A549 (cell line): ENCODE results near the gene CNTNAP2. TPM values are rescaled to one million over a fixed set of nuclear protein-coding genes. Genes with fewer than 3 reads are reported as not detected.

ENCODE experiments used
- ATAC-seq, 2 experiments: fragments of 200-7000 bp in 1 of 2; fragments of >200 bp in 1 of 2; cut with Nextera tagmentation in 1 of 2; cut with Tn5 transposase in 1 of 2; 3 replicates each; pipeline versions ENCODE4 v1.8.0 to v1.9.1; 2018 to 2020; ENCODE audit warnings: mild to moderate bottlenecking in 1 of 2, moderate library complexity in 1 of 2
- CTCF ChIA-PET: fragments of 300-600 bp; sonication (Branson Sonifier 250); formaldehyde crosslinking; extraction: SDS; loops from one replicate; lab custom pipeline; 2021; ENCODE audit warnings: antibody characterized with exemption, inconsistent platforms; lab: Yijun Ruan, JAX
- POLR2A ChIA-PET: fragments of 350-600 bp; formaldehyde crosslinking; extraction: SDS; loops from one replicate; lab custom pipeline; 2021; ENCODE audit warnings: antibody characterized with exemption, inconsistent platforms; lab: Yijun Ruan, JAX
- DNase-seq, 2 experiments: peaks; one replicate each; pipeline versions ENCODE4 v3.0.0 to v3.0.0-alpha.2; 2011 to 2016; ENCODE audit warnings: low read depth in 1 of 2, low spot score in 1 of 2
- FAIRE-seq: peaks from 2 replicates; lab custom pipeline; 2011; peaks lifted over from hg19 to GRCh38; lab: Jason Lieb, UNC
- H3K27ac ChIP-seq, 2 experiments: fragments of >200 bp; sonication (Bioruptor Twin); formaldehyde crosslinking; 3 replicates each; pipeline ENCODE4 v1.5.1; 2016 to 2017
- H3K4me1 ChIP-seq: fragments of >200 bp; sonication (Bioruptor Twin); formaldehyde crosslinking; 3 replicates; pipeline ENCODE4 v1.6.1; 2016
- H3K4me2 ChIP-seq: fragments of >200 bp; sonication (Bioruptor Twin); formaldehyde crosslinking; 3 replicates; pipeline ENCODE4 v1.6.1; 2016
- H3K4me3 ChIP-seq: fragments of >200 bp; sonication (Bioruptor Twin); formaldehyde crosslinking; 3 replicates; pipeline ENCODE4 v1.5.1; 2016
- H3K9me3 ChIP-seq: fragments of >200 bp; sonication (Bioruptor Twin); formaldehyde crosslinking; 3 replicates; pipeline ENCODE4 v1.6.1; 2016
- CBX8 ChIP-seq: fragments of 200-600 bp; sonication (generic); IDR thresholded peaks from 2 replicates; pipeline ENCODE4 v1.6.1; 2016
- CEBPB ChIP-seq, 2 experiments: fragments of >200 bp in 1 of 2; sonication (Bioruptor Twin) in 1 of 2; formaldehyde crosslinking in 1 of 2; IDR thresholded peaks; 2 replicates each; pipeline ENCODE4 v1.6.1; 2012 to 2016
- CHD2 ChIP-seq: fragments of 150-350 bp; IDR thresholded peaks from 2 replicates; pipeline ENCODE4 v1.6.1; 2014; ENCODE audit warnings: low read length; ENCODE audit not compliant: partially characterized antibody
- CHD4 ChIP-seq: fragments of 200-600 bp; sonication (generic); IDR thresholded peaks from 2 replicates; pipeline ENCODE4 v1.6.1; 2016; ENCODE audit warnings: antibody characterized with exemption, mild to moderate bottlenecking, borderline replicate concordance
- ESRRA ChIP-seq: fragments of 150-350 bp; IDR thresholded peaks from 2 replicates; pipeline ENCODE4 v1.6.1; 2014; ENCODE audit warnings: mild to moderate bottlenecking, low read length, borderline replicate concordance
- FOSB ChIP-seq: fragments of 250-450 bp; sonication (Bioruptor Pico); IDR thresholded peaks from 2 replicates; pipeline ENCODE4 v1.5.0; 2020; ENCODE audit warnings: mild to moderate bottlenecking, moderate library complexity
- GATA3 ChIP-seq: IDR thresholded peaks from 2 replicates; pipeline ENCODE4 v1.6.1; 2012; ENCODE audit warnings: borderline replicate concordance
- HES2 ChIP-seq: fragments of >200 bp; sonication (Bioruptor Twin); formaldehyde crosslinking; IDR thresholded peaks from 2 replicates; pipeline ENCODE4 v1.6.1; 2016
- HOXA7 ChIP-seq: fragments of 250-450 bp; sonication (Bioruptor Pico); IDR thresholded peaks from 2 replicates; pipeline ENCODE4 v1.5.0; 2020; ENCODE audit warnings: mild to moderate bottlenecking, moderate library complexity
- HOXB5 ChIP-seq: fragments of 250-450 bp; sonication (Bioruptor Pico); IDR thresholded peaks from 2 replicates; pipeline ENCODE4 v1.5.0; 2020; ENCODE audit warnings: mild to moderate bottlenecking, moderate library complexity
- JUN ChIP-seq, 2 experiments: fragments of >200 bp; sonication (Bioruptor Twin); formaldehyde crosslinking; IDR thresholded peaks; 2 replicates in 1 of 2; 3 replicates in 1 of 2; pipeline ENCODE4 v1.6.1; 2016 to 2017
- KDM1A ChIP-seq: fragments of 200-600 bp; sonication (generic); IDR thresholded peaks from 2 replicates; pipeline ENCODE4 v1.6.1; 2016; ENCODE audit warnings: low read depth, mild to moderate bottlenecking
- KDM5A ChIP-seq: fragments of 200-600 bp; sonication (generic); IDR thresholded peaks from 2 replicates; pipeline ENCODE4 v1.6.1; 2016; ENCODE audit warnings: antibody characterized with exemption, mild to moderate bottlenecking
- NFE2L2 ChIP-seq: fragments of 150-350 bp; conservative IDR thresholded peaks from 2 replicates; pipeline ENCODE4 v1.6.1; 2014; ENCODE audit warnings: low read length
- NPAS2 ChIP-seq: fragments of 250-450 bp; sonication (Bioruptor Pico); IDR thresholded peaks from 2 replicates; pipeline ENCODE4 v1.8.0; 2022; ENCODE audit warnings: mild to moderate bottlenecking, moderate library complexity, borderline replicate concordance
- PHF8 ChIP-seq: fragments of 200-600 bp; sonication (generic); IDR thresholded peaks from 2 replicates; pipeline ENCODE4 v1.6.1; 2016; ENCODE audit warnings: low read depth, mild to moderate bottlenecking, antibody characterized with exemption, moderate library complexity, borderline replicate concordance
- POLR2A ChIP-seq: IDR thresholded peaks from 2 replicates; pipeline ENCODE4 v1.6.1; 2012; ENCODE audit warnings: mild to moderate bottlenecking, low read length
- POLR2AphosphoS2 ChIP-seq: conservative IDR thresholded peaks from 2 replicates; pipeline ENCODE4 v1.6.1; 2012; ENCODE audit warnings: low read length, improper control_type of control experiment, inconsistent platforms
- RAD21 ChIP-seq, 2 experiments: fragments of >200 bp in 1 of 2; sonication (Bioruptor Twin) in 1 of 2; formaldehyde crosslinking in 1 of 2; IDR thresholded peaks in 1 of 2; conservative IDR thresholded peaks in 1 of 2; 2 replicates in 1 of 2; 3 replicates in 1 of 2; pipeline ENCODE4 v1.6.1; 2012 to 2018; ENCODE audit warnings: inconsistent platforms in 1 of 2
- RARB ChIP-seq: fragments of 250-450 bp; sonication (Bioruptor Pico); IDR thresholded peaks from 2 replicates; pipeline ENCODE4 v1.8.0; 2021; ENCODE audit warnings: mild to moderate bottlenecking, moderate library complexity
- RCOR1 ChIP-seq: fragments of 150-350 bp; IDR thresholded peaks from 2 replicates; pipeline ENCODE4 v1.6.1; 2014; ENCODE audit warnings: antibody characterized with exemption, low read length, low read depth
- RFX5 ChIP-seq: fragments of 450-650 bp; IDR thresholded peaks from 2 replicates; pipeline ENCODE4 v1.7.1; 2014; ENCODE audit warnings: antibody characterized with exemption, mild to moderate bottlenecking, moderate library complexity
- SREBF2 ChIP-seq: fragments of 450-650 bp; IDR thresholded peaks from 2 replicates; pipeline ENCODE4 v1.6.1; 2014; ENCODE audit warnings: mild to moderate bottlenecking, moderate library complexity
- TFCP2L1 ChIP-seq: fragments of 250-450 bp; sonication (Bioruptor Pico); IDR thresholded peaks from 2 replicates; pipeline ENCODE4 v1.5.0; 2021; ENCODE audit warnings: mild to moderate bottlenecking
- TP53 ChIP-seq: fragments of 250-450 bp; sonication (Bioruptor Pico); IDR thresholded peaks from 2 replicates; pipeline ENCODE4 v1.5.0; 2021; ENCODE audit warnings: mild to moderate bottlenecking, moderate library complexity
- USF2 ChIP-seq: fragments of 450-650 bp; IDR thresholded peaks from 2 replicates; pipeline ENCODE4 v1.6.1; 2014; ENCODE audit warnings: antibody characterized with exemption
- ZC3H11A ChIP-seq: fragments of 450-650 bp; IDR thresholded peaks from 2 replicates; pipeline ENCODE4 v1.6.1; 2014; ENCODE audit warnings: antibody characterized with exemption, mild to moderate bottlenecking
- ZFP36 ChIP-seq: fragments of 450-650 bp; IDR thresholded peaks from 2 replicates; pipeline ENCODE4 v1.6.1; 2014; ENCODE audit warnings: borderline replicate concordance; ENCODE audit not compliant: partially characterized antibody
- WGBS: methylation state at CpG from one replicate; pipeline ENCODE4 v1.1.6; 2017; ENCODE audit errors: missing lambda C conversion rate; 5-methylcytosine and 5-hydroxymethylcytosine counted together
- polyA plus RNA-seq, 4 experiments: library from polyadenylated mRNA; depleted of rRNA in 3 of 4; stranded (reverse); fragments of >200 nt; fragmentation: RNase III in 1 of 4; extraction: RNeasy Plus Mini Kit Qiagen cat#74134 plus additional on column Dnase treatment in 1 of 4; gene quantifications; 2 replicates in 3 of 4; 3 replicates in 1 of 4; pipeline ENCODE4 v1.2.3, GENCODE V29; 2011 to 2017
- TF ChIP-seq, protein P1 (sequence below): fragments of 250-450 bp; sonication (Bioruptor Pico); IDR thresholded peaks from 2 replicates; pipeline ENCODE4 v1.5.0; 2021; ENCODE audit warnings: mild to moderate bottlenecking, moderate library complexity, borderline replicate concordance
- TF ChIP-seq, protein P2 (sequence below): fragments of >200 bp; sonication (Bioruptor Twin); formaldehyde crosslinking; IDR thresholded peaks from 3 replicates; pipeline ENCODE4 v1.5.1; 2016
- TF ChIP-seq, protein P3 (sequence below): IDR thresholded peaks from 2 replicates; pipeline ENCODE4 v1.6.1; 2012
- TF ChIP-seq, protein P4 (sequence below): fragments of >200 bp; sonication (Bioruptor Twin); formaldehyde crosslinking; IDR thresholded peaks from 3 replicates; pipeline ENCODE4 v1.6.1; 2016

CNTNAP2 gene
- polyA plus RNA-seq, 2 of the 4 experiments (the other 2 are of a cell fraction): 0.05 to 0.13 TPM

GRCh38 chr7:147332988-147333387, 1216.4 kb downstream of the CNTNAP2 start:
- POLR2A ChIA-PET: no interaction called here
- H3K27ac ChIP-seq: no peak overlapping the region
- H3K9me3 ChIP-seq: 0 out of 3 replicates have a peak, but pooled peaks cover 2% of the 10 kb centered on the region
- ATAC-seq (no peak), FAIRE-seq (no peak), DNase-seq (no peak)
- CTCF ChIA-PET: no interaction called here
- no peak overlapping the region for H3K4me3 ChIP-seq
- no peak overlapping the region for H3K4me2 ChIP-seq
- H3K4me1 ChIP-seq: no peaks in the 10 kb centered on the region
- WGBS: 73% methylated on average over 2 of the region's 2 CpGs
- TF ChIP-seq, protein P1, sequence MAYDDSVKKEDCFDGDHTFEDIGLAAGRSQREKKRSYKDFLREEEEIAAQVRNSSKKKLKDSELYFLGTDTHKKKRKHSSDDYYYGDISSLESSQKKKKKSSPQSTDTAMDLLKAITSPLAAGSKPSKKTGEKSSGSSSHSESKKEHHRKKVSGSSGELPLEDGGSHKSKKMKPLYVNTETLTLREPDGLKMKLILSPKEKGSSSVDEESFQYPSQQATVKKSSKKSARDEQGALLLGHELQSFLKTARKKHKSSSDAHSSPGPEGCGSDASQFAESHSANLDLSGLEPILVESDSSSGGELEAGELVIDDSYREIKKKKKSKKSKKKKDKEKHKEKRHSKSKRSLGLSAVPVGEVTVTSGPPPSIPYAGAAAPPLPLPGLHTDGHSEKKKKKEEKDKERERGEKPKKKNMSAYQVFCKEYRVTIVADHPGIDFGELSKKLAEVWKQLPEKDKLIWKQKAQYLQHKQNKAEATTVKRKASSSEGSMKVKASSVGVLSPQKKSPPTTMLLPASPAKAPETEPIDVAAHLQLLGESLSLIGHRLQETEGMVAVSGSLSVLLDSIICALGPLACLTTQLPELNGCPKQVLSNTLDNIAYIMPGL (CRISPR knock-in tag): no peak
- TF ChIP-seq HOXA7 (CRISPR knock-in tag) (no peak), KDM5A (no peak), CHD4 (no peak), CHD2 (no peak), CEBPB (IDR thresholded peaks at IDR 0.05) (no peak), POLR2AphosphoS2 (no peak), HES2 (no peak), RFX5 (no peak), ZFP36 (no peak), ZC3H11A (no peak), TFCP2L1 (CRISPR knock-in tag) (no peak), ESRRA (no peak), RARB (CRISPR knock-in tag) (no peak), RAD21 (conservative IDR thresholded peaks at IDR 0.05 in 1 of 2, IDR thresholded peaks at IDR 0.05 in 1 of 2) (no peak), RCOR1 (no peak), GATA3 (no peak), TP53 (CRISPR knock-in tag) (no peak), NPAS2 (CRISPR knock-in tag) (no peak)
- TF ChIP-seq, protein P2, sequence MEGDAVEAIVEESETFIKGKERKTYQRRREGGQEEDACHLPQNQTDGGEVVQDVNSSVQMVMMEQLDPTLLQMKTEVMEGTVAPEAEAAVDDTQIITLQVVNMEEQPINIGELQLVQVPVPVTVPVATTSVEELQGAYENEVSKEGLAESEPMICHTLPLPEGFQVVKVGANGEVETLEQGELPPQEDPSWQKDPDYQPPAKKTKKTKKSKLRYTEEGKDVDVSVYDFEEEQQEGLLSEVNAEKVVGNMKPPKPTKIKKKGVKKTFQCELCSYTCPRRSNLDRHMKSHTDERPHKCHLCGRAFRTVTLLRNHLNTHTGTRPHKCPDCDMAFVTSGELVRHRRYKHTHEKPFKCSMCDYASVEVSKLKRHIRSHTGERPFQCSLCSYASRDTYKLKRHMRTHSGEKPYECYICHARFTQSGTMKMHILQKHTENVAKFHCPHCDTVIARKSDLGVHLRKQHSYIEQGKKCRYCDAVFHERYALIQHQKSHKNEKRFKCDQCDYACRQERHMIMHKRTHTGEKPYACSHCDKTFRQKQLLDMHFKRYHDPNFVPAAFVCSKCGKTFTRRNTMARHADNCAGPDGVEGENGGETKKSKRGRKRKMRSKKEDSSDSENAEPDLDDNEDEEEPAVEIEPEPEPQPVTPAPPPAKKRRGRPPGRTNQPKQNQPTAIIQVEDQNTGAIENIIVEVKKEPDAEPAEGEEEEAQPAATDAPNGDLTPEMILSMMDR: no peak

DNA sequence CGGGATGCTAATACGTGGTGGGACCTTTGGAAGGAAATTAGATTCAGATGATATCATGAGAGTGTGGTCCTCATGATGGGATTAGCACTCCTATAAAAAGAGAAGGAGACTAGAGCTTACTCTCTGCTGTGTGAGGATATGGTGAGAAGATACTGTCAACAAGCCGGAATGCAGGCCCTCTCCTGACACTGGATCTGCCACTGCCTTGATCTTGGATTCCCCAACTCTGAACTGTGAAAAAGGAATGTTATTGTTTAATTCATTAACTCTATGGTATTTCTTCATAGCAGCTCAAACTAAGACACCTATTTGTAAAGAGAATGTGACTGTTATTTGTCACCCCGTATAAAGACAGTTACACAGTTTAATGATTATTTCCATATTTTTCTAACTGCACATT, 1246.5 kb downstream of the CNTNAP2 start:
- DNase-seq (no peak), FAIRE-seq (no peak), ATAC-seq (no peak)
- Histone ChIP-seq H3K4me2 (no peak overlapping the region), H3K4me3 (no peak overlapping the region), H3K4me1 (no peaks in the 10 kb centered on the region), H3K9me3 (no peaks in the 10 kb centered on the region; the same call in 2 of the 3 replicates), H3K27ac (no peak overlapping the region)
- WGBS: 38% methylated on average over 4 of the region's 4 CpGs
- POLR2A ChIA-PET: no interaction called here
- CTCF ChIA-PET: no interaction called here
- no peak for TF ChIP-seq POLR2AphosphoS2
- TF ChIP-seq JUN (IDR thresholded peaks at IDR 0.05): no peak
- no peak for TF ChIP-seq NFE2L2
- TF ChIP-seq USF2: no peak
- TF ChIP-seq HOXB5 (CRISPR knock-in tag): no peak
- TF ChIP-seq PHF8: no peak
- TF ChIP-seq RFX5: no peak
- no peak for TF ChIP-seq SREBF2
- no peak for TF ChIP-seq POLR2A
- no peak for TF ChIP-seq HES2
- no peak for TF ChIP-seq FOSB
- TF ChIP-seq, protein P3, sequence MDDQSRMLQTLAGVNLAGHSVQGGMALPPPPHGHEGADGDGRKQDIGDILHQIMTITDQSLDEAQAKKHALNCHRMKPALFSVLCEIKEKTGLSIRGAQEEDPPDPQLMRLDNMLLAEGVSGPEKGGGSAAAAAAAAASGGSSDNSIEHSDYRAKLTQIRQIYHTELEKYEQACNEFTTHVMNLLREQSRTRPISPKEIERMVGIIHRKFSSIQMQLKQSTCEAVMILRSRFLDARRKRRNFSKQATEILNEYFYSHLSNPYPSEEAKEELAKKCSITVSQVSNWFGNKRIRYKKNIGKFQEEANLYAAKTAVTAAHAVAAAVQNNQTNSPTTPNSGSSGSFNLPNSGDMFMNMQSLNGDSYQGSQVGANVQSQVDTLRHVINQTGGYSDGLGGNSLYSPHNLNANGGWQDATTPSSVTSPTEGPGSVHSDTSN: no peak
- no peak for TF ChIP-seq KDM1A
- TF ChIP-seq CBX8: no peak
- no peak for TF ChIP-seq KDM5A
- TF ChIP-seq, protein P4, sequence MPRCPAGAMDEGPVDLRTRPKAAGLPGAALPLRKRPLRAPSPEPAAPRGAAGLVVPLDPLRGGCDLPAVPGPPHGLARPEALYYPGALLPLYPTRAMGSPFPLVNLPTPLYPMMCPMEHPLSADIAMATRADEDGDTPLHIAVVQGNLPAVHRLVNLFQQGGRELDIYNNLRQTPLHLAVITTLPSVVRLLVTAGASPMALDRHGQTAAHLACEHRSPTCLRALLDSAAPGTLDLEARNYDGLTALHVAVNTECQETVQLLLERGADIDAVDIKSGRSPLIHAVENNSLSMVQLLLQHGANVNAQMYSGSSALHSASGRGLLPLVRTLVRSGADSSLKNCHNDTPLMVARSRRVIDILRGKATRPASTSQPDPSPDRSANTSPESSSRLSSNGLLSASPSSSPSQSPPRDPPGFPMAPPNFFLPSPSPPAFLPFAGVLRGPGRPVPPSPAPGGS: no peak
